ENCODE measurements around the gene GP2. TPM values are rescaled to one million over a fixed set of nuclear protein-coding genes. Genes with fewer than 3 reads are reported as not detected.

Gene GP2
- total RNA-seq, 2 experiments from 2014 or later, result not detected

DNA sequence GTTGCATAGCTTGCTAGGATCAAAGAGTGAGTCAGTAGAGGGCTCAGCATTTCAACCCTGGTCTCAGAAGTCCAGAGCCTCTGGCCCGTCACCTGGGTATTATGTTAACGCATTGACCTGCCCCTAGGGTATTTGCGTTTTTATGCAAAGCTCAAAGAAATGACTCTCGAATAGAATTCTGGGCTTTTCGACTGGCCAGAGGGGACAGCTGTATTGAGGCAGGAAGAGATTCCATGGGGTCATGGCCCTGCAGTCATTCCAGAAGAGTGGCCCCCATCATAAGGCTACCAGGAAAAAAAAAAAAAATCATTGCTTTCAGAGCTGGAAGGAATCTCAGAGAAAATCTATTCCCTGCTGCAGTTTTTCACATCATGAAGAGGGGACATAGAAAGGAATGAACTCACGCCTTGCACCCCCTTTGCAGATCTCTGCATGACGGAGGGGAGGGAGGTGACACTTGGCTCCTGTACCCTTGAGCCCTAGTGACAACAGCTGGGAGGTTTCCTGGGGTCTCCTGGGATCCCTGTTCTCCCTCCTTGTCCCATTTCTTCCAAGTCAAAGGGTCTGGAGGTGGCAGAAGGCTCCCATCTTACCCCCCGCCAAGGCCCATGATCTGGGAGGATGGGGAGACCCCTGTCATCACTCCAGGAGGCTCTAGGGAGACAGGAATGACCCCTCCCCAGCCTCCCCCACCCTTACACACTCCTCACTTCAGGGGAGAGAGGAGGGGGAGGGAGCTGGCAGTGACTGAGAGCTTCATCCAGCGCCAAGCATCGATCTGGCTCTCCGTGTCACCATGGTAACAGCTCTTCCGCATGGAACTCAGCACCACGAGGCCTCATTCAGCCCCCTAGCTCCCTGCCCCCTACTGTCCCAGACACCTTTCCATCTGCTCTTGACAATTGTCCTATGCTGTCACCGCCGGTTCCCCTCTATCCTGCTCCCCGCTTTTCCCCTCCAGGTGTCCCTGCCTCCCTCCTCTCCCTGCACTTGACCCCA is 35.8 kb downstream of the GP2 start:
- no peak for TF ChIP-seq CTCF (IDR thresholded peaks at IDR 0.05)
- DNase-seq (no peak), ATAC-seq (no peak)
- Mint-ChIP-seq H3K27ac (no peak overlapping the region), H3K27me3 (peaks cover 3% of the 10 kb centered on the region), H3K4me1 (ENCODE audit: low read depth) (no peaks in the 10 kb centered on the region), H3K4me3 (no peak overlapping the region), H3K36me3 (ENCODE audit: low read depth) (no peaks in the 10 kb centered on the region), H3K9me3 (no peaks in the 10 kb centered on the region)
- POLR2A ChIA-PET, result no interaction called here
- CTCF ChIA-PET, result interaction anchor here (0.9 to 1.3 kb wide), 2 partner anchors 9 kb away, joined by 3 read pairs; no protein-coding TSS in a partner anchor
- intact Hi-C loops (cut with micrococcal nuclease), result no loop called here

DNA sequence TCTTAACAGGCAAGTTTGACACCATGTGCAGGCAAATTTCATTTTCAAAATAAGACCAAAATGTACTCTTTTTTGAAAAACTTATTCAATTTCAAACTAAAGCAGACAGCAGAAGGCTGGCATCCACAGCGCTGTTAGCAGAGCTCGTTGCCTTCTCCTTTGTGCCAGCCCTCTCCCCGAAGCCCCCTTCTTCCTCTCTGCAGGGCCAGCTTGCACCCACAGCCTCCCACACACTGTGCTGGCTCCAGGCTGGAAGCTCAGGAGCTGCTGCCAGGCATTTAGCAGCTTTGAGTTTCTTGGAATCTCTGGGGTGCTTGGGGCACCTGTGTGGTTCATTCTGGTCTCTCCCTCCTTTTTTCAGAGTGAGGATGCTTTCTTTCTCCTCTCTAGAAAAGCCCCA is 37.7 kb downstream of the GP2 start:
- POLR2A ChIA-PET, result no interaction called here
- no peak for DNase-seq
- Mint-ChIP-seq H3K36me3 (ENCODE audit: low read depth) (no peaks in the 10 kb centered on the region), H3K4me3 (no peak overlapping the region), H3K9me3 (peaks cover 1% of the 10 kb centered on the region), H3K4me1 (ENCODE audit: low read depth) (no peaks in the 10 kb centered on the region), H3K27ac (no peak overlapping the region), H3K27me3 (peaks cover 4% of the 10 kb centered on the region)
- TF ChIP-seq CTCF (IDR thresholded peaks at IDR 0.05), result no peak
- ATAC-seq, result no peak
- intact Hi-C loops (cut with micrococcal nuclease), result no loop called here
- CTCF ChIA-PET, result interaction anchor here (1.0 kb wide), 1 partner anchor 11 kb away, joined by 3 read pairs; no protein-coding TSS in a partner anchor

DNA sequence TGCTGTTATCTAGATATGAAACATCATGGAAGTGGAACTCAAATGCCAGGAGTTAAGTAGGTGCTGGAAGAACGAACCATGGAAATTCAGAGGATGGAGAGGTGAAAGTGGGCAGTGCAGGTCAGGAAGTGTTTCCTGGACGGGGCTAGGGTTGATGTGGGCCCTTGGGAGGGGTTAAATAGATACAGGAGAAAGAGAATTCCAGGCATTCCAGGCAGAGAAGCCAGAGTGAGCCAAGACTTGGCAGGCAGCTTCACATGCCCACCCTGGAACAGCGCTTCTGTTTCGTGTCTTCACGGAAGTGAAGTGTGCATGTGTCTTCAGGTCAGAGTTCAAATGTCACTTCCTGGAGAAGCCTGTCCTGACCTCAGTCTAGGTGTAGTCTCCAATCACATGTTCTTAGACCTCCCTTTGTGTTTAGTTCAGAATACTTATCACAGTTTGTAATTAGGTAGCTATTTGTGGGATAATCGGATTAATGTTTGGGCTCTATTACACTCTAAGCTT is 41.3 kb downstream of the GP2 start:
- Mint-ChIP-seq H3K27ac (no peak overlapping the region), H3K27me3 (peaks cover 4% of the 10 kb centered on the region), H3K4me3 (no peak overlapping the region), H3K36me3 (ENCODE audit: low read depth) (no peaks in the 10 kb centered on the region), H3K9me3 (peaks cover 2% of the 10 kb centered on the region), H3K4me1 (ENCODE audit: low read depth) (no peaks in the 10 kb centered on the region)
- no peak for TF ChIP-seq CTCF (IDR thresholded peaks at IDR 0.05)
- no peak for DNase-seq
- no peak for ATAC-seq
- CTCF ChIA-PET, result no interaction called here
- POLR2A ChIA-PET, result no interaction called here
- intact Hi-C loops (cut with micrococcal nuclease), result no loop called here

DNA sequence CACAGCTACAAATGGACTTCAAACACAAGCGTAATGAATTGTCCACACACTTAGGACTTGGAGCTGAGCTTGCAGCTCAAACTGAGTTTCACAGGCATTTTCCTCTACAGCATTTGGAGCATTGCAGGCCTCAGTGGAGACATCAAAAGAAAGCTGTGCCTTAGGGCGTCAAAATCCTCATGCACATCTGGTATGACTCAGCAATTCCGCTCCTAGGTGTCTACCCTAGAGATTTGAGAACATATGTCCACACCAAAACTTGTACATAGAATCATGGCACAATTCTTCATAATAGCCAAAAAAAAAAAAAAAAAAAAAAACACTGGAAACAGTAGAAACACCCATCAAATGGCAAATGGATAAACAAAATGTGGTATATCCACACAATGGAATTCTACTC is 47.1 kb downstream of the GP2 start:
- Mint-ChIP-seq H3K4me1 (ENCODE audit: low read depth) (no peaks in the 10 kb centered on the region), H3K36me3 (ENCODE audit: low read depth) (no peaks in the 10 kb centered on the region), H3K27ac (no peak overlapping the region), H3K9me3 (peaks cover 2% of the 10 kb centered on the region), H3K4me3 (no peak overlapping the region), H3K27me3 (no peaks in the 10 kb centered on the region)
- CTCF ChIA-PET, result interaction anchor here (0.8 to 1.9 kb wide), 2 partner anchors 10 to 373 kb away, joined by 4 to 9 read pairs; no protein-coding TSS in a partner anchor
- intact Hi-C loops (cut with micrococcal nuclease), result no loop called here
- no peak for TF ChIP-seq CTCF (IDR thresholded peaks at IDR 0.05)
- ATAC-seq, result no peak
- DNase-seq, result no peak
- POLR2A ChIA-PET, result no interaction called here

- Mint-ChIP-seq H3K9me3 (no peaks in the 10 kb centered on the region), H3K36me3 (ENCODE audit: low read depth) (no peaks in the 10 kb centered on the region), H3K4me1 (ENCODE audit: low read depth) (no peaks in the 10 kb centered on the region), H3K27me3 (no peaks in the 10 kb centered on the region), H3K4me3 (no peak overlapping the region), H3K27ac (no peak overlapping the region)
- DNase-seq (no peak), ATAC-seq (no peak)
- POLR2A ChIA-PET, result interaction anchor here (0.7 kb wide), 1 partner anchor 948 kb away, joined by 3 read pairs; no protein-coding TSS in a partner anchor
- TF ChIP-seq CTCF (IDR thresholded peaks at IDR 0.05), result no peak
- CTCF ChIA-PET, result no interaction called here
- intact Hi-C loops (cut with micrococcal nuclease), result no loop called here
Measured at GRCh38 chr16:20271893-20272292, 55.4 kb downstream of the GP2 start.
